CD8-positive, alpha-beta memory T cell (primary cell): ENCODE data around the gene C1orf226. TPM values are rescaled to one million over a fixed set of nuclear protein-coding genes. Genes with fewer than 3 reads are reported as not detected.
A peak's percentile ranks its signal among the peaks of the same experiment; 100 is the strongest.

Source experiments
- CTCF ChIA-PET: fragments of 350-600 bp; sonication (Branson Sonifier 250); formaldehyde crosslinking; loops from one replicate; lab custom pipeline; 2021; ENCODE audit warnings: antibody characterized with exemption; lab: Charles Lee
- POLR2A ChIA-PET: fragments of 350-600 bp; sonication (Branson Sonifier 250); formaldehyde crosslinking; loops from one replicate; lab custom pipeline; 2021; ENCODE audit warnings: antibody characterized with exemption; lab: Charles Lee
- DNase-seq, 5 donors: peaks; one replicate each; pipeline versions ENCODE4 v3.0.0 to v3.0.0-alpha.2; 2020 to 2022; ENCODE audit warnings: mixed read lengths in 1 of 5
- H3K27ac ChIP-seq: one replicate; pipeline ENCODE4 v1.7.0; 2013; ENCODE audit warnings: low read depth, mild to moderate bottlenecking, low read length, moderate library complexity
- H3K27me3 ChIP-seq: 2 replicates; pipeline ENCODE4 v1.7.0; 2013; ENCODE audit warnings: low read length, mild to moderate bottlenecking; ENCODE audit not compliant: insufficient read depth, poor library complexity, severe bottlenecking
- H3K36me3 ChIP-seq: 2 replicates; pipeline ENCODE4 v1.7.0; 2013; ENCODE audit warnings: mild to moderate bottlenecking, low read length, moderate library complexity; ENCODE audit not compliant: insufficient read depth
- H3K4me1 ChIP-seq: 2 replicates; pipeline ENCODE4 v1.7.0; 2013; ENCODE audit warnings: mild to moderate bottlenecking, low read length, moderate library complexity; ENCODE audit not compliant: insufficient read depth
- H3K4me3 ChIP-seq: 2 replicates; pipeline ENCODE4 v1.7.0; 2013; ENCODE audit warnings: mild to moderate bottlenecking, low read length
- H3K9me3 ChIP-seq: 2 replicates; pipeline ENCODE4 v1.7.0; 2013; ENCODE audit warnings: mild to moderate bottlenecking, low read length
- H3K27ac Mint-ChIP-seq, 8 donors: one replicate each; pipeline ENCODE4 v1.8.0; 2020 to 2021; ENCODE audit warnings: mixed read lengths in 8 of 8, mild to moderate bottlenecking in 6 of 8, inconsistent platforms in 3 of 8, moderate library complexity in 3 of 8
- H3K27me3 Mint-ChIP-seq, 2 donors: one replicate each; pipeline ENCODE4 v1.8.0; 2020 to 2021; ENCODE audit warnings: mixed read lengths in 2 of 2, mild to moderate bottlenecking in 1 of 2, moderate library complexity in 1 of 2
- H3K36me3 Mint-ChIP-seq, 3 donors: one replicate each; pipeline ENCODE4 v1.8.0; 2020 to 2021; ENCODE audit warnings: mixed read lengths in 3 of 3, inconsistent platforms in 1 of 3, mild to moderate bottlenecking in 1 of 3
- H3K4me1 Mint-ChIP-seq, 3 donors: one replicate each; pipeline ENCODE4 v1.8.0; 2020 to 2021; ENCODE audit warnings: mixed read lengths in 3 of 3, inconsistent platforms in 1 of 3, mild to moderate bottlenecking in 1 of 3
- H3K4me3 Mint-ChIP-seq, 7 donors: one replicate each; pipeline ENCODE4 v1.8.0; 2020 to 2021; ENCODE audit warnings: mixed read lengths in 7 of 7, mild to moderate bottlenecking in 6 of 7, moderate library complexity in 4 of 7, inconsistent platforms in 2 of 7
- H3K9me3 Mint-ChIP-seq, 5 donors: one replicate each; pipeline ENCODE4 v1.8.0; 2020 to 2022; ENCODE audit warnings: mixed read lengths in 5 of 5, mild to moderate bottlenecking in 3 of 5, moderate library complexity in 2 of 5, inconsistent platforms in 1 of 5
- polyA plus RNA-seq: library from polyadenylated mRNA; unstranded; fragments of 300-500 nt; fragmentation: Illumina TruSeq; gene quantifications from one replicate; pipeline ENCODE4 v1.2.3, GENCODE V29; 2021
- total RNA-seq, 2 experiments: library from RNA; stranded (reverse); gene quantifications; one replicate each; pipeline ENCODE4 v1.2.3, GENCODE V29; 2021

The C1orf226 gene
- total and polyA plus RNA-seq, 3 experiments from 2014 or later = 0.04 TPM; not detected in 2

DNA sequence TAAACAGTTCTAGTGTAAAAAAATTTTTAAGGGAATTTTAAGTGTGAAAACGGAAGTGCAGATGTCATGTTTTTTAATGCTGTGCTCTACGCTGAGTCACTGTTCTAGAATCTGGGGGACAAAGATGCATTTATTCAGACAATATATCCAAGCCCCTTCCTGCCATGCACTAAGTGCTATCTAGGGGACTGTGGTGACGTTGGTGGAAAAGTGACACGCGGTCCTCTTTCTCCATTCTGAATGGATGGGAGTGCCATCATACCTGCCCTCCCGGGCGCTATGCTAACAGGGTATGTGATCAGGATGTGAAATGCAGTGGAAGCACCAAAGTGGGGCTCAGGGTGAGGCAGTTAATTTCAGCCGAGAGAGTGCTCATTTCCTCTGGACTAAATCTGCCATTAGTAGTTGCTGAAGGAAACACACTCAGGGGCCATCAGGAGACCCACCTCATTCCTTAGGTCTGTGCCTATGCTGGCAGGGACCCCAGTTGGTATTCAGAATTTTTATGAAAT, 6.6 kb downstream of the C1orf226 start:
- ChIA-PET CTCF (no interaction called here), POLR2A (no interaction called here)
- Histone ChIP-seq H3K9me3 (no peaks in the 10 kb centered on the region), H3K36me3 (no peaks in the 10 kb centered on the region), H3K4me3 (no peak overlapping the region), H3K27ac (no peak overlapping the region), H3K27me3 (no peaks in the 10 kb centered on the region), H3K4me1 (no peaks in the 10 kb centered on the region)
- H3K27me3 Mint-ChIP-seq = peaks cover 16 to 30% of the 10 kb centered on the region in 2 donors
- no peak overlapping the region for H3K4me3 Mint-ChIP-seq
- H3K36me3 Mint-ChIP-seq = no peaks in the 10 kb centered on the region
- no peak overlapping the region for H3K27ac Mint-ChIP-seq
- H3K9me3 Mint-ChIP-seq = no peaks in the 10 kb centered on the region
- DNase-seq = no peak
- H3K4me1 Mint-ChIP-seq = peaks cover 3 to 7% (median 4%) of the 10 kb centered on the region in 3 donors

DNA sequence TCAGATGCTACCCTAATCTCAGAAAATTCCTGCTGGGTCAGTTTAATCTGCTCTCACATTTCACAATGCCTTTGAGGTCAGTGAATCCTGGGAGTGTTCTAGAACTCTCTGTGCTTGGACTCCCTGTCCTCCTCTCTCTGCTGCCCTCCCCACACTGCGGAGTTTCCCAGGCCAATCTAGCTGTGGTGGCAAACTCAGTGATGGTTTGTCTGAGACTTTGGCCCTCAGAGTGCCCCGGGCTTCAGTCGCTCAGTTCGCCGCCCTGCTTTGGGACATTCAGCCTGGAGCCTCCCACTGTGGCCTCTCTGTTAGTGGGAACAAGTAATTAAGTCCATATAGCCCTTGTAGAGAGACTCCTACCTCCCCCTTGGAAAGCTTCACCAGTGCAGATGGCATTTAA, 7.1 kb downstream of the C1orf226 start:
- H3K36me3 Mint-ChIP-seq = no peaks in the 10 kb centered on the region
- no peak for DNase-seq
- H3K4me3 Mint-ChIP-seq = no peak overlapping the region
- no peak overlapping the region for H3K27ac Mint-ChIP-seq
- Histone ChIP-seq H3K27ac (no peak overlapping the region), H3K9me3 (no peaks in the 10 kb centered on the region), H3K27me3 (no peaks in the 10 kb centered on the region), H3K4me1 (no peaks in the 10 kb centered on the region), H3K36me3 (no peaks in the 10 kb centered on the region), H3K4me3 (no peak overlapping the region)
- CTCF ChIA-PET = no interaction called here
- no peaks in the 10 kb centered on the region for H3K9me3 Mint-ChIP-seq
- H3K27me3 Mint-ChIP-seq = peaks cover 16 to 30% of the 10 kb centered on the region in 2 donors
- H3K4me1 Mint-ChIP-seq = peaks cover 3 to 7% (median 4%) of the 10 kb centered on the region in 3 donors
- POLR2A ChIA-PET = no interaction called here

DNA sequence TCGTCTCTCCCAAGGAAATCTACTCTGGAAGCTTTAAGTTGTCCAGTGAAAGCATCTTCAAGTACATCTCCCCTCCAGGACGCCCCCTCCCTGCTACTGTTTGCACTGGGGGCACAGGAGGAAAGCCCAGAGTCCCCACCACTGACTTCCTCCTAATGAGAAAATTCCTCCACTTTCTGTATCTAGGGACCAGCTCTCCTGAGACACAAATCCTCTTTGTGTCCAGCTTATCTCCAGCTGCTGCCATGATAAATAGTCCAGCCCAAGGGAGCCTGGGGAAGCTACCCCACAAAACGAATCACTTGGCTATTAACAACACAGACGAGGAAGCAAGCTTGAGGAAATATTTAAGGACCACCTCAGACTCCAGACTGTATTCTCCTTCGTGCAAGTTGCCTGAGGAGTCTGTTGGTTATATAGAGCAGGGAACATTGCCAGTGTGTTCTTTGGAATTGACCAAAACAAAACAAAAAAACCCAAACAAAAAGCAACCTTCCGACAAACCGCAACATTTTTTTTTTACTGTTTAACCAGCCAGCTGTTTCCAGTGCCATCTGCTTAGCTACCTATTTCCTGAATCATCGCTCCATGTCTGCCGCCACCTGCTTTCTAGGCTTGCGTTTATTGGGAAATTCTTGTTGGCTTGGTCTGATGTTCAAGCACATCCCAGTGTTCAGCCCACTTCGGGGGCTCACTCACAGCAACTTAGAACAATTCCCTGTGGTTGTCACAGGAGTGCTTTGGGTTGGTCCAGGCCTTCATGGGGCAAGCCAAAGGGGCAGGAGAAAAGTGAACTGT, 7.7 kb downstream of the C1orf226 start:
- no peak for DNase-seq
- H3K27ac Mint-ChIP-seq = peak overlapping the region in 1 of 8 donors; percentile 59
- ChIA-PET POLR2A (no interaction called here), CTCF (interaction anchor here (0.9 to 1.4 kb wide), 2 partner anchors 33 to 333 kb away, joined by 3 read pairs; no protein-coding TSS in a partner anchor)
- H3K4me1 ChIP-seq = no peaks in the 10 kb centered on the region
- no peaks in the 10 kb centered on the region for H3K9me3 ChIP-seq
- no peak overlapping the region for H3K4me3 ChIP-seq
- H3K27ac ChIP-seq = no peak overlapping the region
- H3K4me3 Mint-ChIP-seq = no peak overlapping the region
- no peaks in the 10 kb centered on the region for H3K27me3 ChIP-seq
- H3K36me3 Mint-ChIP-seq = no peaks in the 10 kb centered on the region
- H3K36me3 ChIP-seq = no peaks in the 10 kb centered on the region
- H3K4me1 Mint-ChIP-seq = peaks cover 3 to 7% (median 4%) of the 10 kb centered on the region in 3 donors
- H3K9me3 Mint-ChIP-seq = no peaks in the 10 kb centered on the region
- H3K27me3 Mint-ChIP-seq = peaks cover 14 to 30% of the 10 kb centered on the region in 2 donors

DNA sequence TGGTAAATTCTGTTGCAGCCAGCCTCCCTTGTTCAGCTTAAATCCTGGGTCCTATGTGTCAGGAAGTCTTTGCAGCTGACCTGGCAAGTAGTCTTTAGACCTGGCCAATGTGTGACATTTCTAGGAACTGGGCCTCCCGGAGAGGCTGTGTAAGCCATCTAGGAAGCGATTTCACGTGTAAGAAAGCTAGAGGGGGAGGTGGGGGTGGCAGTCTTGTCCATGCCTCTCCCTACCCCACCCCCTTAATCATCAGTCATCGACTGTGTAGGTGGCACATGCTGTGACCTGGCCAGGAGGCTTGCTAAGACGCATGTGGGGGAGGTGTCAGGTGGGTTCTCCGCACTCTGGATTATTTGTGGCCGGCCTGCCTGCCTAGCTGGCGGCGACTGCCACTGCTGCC, 8.4 kb downstream of the C1orf226 start:
- Mint-ChIP-seq H3K27ac (no peak overlapping the region), H3K4me1 (peaks cover 3 to 7% (median 4%) of the 10 kb centered on the region in 3 donors), H3K36me3 (no peaks in the 10 kb centered on the region), H3K4me3 (no peak overlapping the region), H3K27me3 (peaks cover 14 to 30% of the 10 kb centered on the region in 2 donors), H3K9me3 (no peaks in the 10 kb centered on the region)
- no peaks in the 10 kb centered on the region for H3K4me1 ChIP-seq
- no peaks in the 10 kb centered on the region for H3K27me3 ChIP-seq
- H3K9me3 ChIP-seq = no peaks in the 10 kb centered on the region
- no peak for DNase-seq
- CTCF ChIA-PET = interaction anchor here (0.9 to 1.4 kb wide), 2 partner anchors 33 to 334 kb away, joined by 3 read pairs; no protein-coding TSS in a partner anchor
- H3K36me3 ChIP-seq = no peaks in the 10 kb centered on the region
- POLR2A ChIA-PET = no interaction called here
- no peak overlapping the region for H3K27ac ChIP-seq
- no peak overlapping the region for H3K4me3 ChIP-seq

DNA sequence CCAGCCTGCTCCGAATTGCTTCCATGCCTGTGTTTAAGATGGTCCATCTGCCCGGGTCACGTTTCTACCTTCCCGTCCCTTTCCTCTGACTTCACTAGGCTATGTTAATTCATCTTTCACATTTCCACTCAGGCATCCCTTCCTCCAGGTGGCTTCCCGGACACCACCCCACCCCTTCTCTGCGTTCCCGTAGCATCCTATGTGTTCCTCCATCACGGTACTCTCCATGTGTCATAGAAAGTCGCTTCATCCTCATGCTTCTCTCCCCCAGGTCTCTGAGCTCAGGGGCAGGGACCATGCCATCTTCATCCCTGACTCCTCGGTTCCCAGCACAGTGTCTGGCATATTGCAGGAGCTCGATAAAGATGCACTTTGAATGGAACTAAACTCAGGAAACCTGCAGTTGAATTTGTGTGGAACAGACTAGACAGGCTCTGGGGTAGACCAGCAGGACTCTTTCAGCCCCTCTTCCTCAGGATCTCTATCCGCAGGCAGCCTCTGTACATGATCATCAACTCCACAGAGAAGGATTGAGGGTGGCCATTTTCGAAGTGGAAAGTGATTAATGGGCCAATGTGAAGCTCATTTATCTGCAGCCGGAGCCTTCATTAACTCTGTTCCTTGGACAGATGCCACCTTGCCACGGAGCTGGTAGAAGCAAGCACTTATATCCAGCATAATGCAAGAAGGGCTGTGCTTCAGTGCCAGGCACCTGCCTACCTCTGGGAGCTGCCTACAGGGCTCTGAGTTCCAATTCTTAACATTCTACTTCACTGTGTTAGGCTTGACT, 9.1 kb downstream of the C1orf226 start:
- Histone ChIP-seq H3K4me1 (no peaks in the 10 kb centered on the region), H3K27me3 (no peaks in the 10 kb centered on the region), H3K9me3 (no peaks in the 10 kb centered on the region), H3K4me3 (no peak overlapping the region), H3K27ac (no peak overlapping the region), H3K36me3 (no peaks in the 10 kb centered on the region)
- Mint-ChIP-seq H3K4me1 (peaks cover 3 to 7% (median 4%) of the 10 kb centered on the region in 3 donors), H3K4me3 (no peak overlapping the region), H3K9me3 (no peaks in the 10 kb centered on the region), H3K27me3 (peaks cover 14 to 30% of the 10 kb centered on the region in 2 donors), H3K27ac (peak overlapping the region in 1 of 8 donors; percentile 59), H3K36me3 (no peaks in the 10 kb centered on the region)
- ChIA-PET POLR2A (no interaction called here), CTCF (interaction anchor here (0.9 to 1.8 kb wide), 3 partner anchors 34 to 335 kb away, joined by 3 to 6 read pairs (median 3); no protein-coding TSS in a partner anchor)
- no peak for DNase-seq

DNA sequence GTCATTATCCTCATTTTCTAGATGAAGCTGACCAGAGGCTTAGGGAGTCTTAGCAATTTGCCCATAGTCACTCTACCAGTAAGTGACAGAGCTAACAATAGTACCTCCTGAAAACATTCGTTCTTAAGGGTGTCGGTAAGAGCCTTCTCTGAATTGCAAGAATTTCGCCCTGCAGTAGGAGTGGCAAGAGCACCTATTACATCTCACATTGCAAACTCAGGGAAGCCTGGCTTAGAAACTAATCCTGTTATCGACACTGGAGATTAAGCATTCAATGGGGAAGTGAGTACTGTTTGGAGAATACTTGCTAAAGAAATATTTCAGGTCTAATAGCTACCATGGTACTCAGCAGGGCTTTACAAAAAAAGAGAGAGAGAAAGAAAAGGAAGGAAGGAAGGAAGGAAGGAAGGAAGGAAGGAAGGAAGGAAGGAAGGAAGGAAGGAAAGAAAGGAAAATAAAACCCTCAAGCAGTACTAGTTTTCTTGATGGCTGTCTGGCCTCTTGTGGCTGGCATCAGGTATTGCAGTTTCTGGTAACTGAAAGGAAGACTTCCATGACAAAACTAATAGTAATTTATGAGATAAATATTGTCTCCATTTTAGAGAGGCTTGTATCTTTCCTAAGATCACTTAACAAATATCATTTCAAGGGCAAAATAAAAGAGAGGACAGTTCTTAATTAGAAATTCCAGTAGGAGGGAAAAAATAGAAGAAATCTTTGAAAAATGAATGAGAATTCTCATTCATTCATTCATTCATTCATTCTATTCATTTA, 10.4 kb downstream of the C1orf226 start:
- Histone ChIP-seq H3K27me3 (peaks cover 4% of the 10 kb centered on the region), H3K4me3 (no peak overlapping the region), H3K36me3 (no peaks in the 10 kb centered on the region), H3K9me3 (no peaks in the 10 kb centered on the region), H3K27ac (no peak overlapping the region), H3K4me1 (no peaks in the 10 kb centered on the region)
- Mint-ChIP-seq H3K27ac (no peak overlapping the region), H3K9me3 (no peaks in the 10 kb centered on the region), H3K4me1 (peaks cover 3 to 7% (median 4%) of the 10 kb centered on the region in 3 donors), H3K36me3 (no peaks in the 10 kb centered on the region), H3K27me3 (peaks cover 18 to 31% of the 10 kb centered on the region in 2 donors), H3K4me3 (no peak overlapping the region)
- peak in 1 of 5 donors; percentile 2 for DNase-seq
- CTCF ChIA-PET = interaction anchor here (0.6 to 1.8 kb wide), 3 partner anchors 8 to 336 kb away, joined by 3 to 6 read pairs (median 3); no protein-coding TSS in a partner anchor
- POLR2A ChIA-PET = no interaction called here

DNA sequence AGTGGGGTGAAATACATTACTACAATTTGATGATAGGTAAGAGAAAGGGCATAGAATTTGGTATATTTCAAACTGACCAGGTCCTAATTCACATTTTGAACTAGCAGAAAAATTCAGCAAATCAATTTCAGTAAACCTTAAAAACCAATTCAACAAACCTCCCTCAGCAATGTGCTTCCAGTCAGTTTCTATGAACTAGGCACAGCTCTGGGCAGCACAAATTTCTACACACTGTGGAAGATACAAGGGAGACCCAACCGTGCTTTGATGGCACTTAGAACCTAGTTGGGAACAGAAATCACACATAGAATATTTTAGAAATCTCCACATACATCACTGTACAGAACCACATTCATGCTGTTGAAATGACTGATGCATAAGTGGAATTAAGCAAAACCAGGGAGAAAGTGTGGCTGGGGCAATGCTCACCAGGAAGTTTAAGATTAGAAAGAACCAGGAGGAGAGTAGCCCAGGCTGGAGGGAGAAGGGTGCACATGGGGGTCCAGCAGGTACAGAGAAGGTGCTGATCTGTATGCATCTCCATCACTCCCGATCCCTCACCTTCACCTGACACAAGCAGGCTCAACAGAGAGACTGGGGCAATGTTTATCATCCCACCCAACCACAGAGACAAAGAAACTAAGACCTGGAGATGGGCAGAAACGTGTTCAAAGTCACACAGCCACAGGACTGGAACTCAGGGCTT, 14.8 kb downstream of the C1orf226 start:
- H3K27me3 ChIP-seq = peaks cover 4% of the 10 kb centered on the region
- Mint-ChIP-seq H3K27ac (no peak overlapping the region), H3K4me3 (no peak overlapping the region), H3K27me3 (peaks cover 13 to 37% of the 10 kb centered on the region in 2 donors), H3K9me3 (no peaks in the 10 kb centered on the region), H3K36me3 (no peaks in the 10 kb centered on the region), H3K4me1 (peaks cover 0 to 4% (median 0%) of the 10 kb centered on the region in 3 donors)
- no peaks in the 10 kb centered on the region for H3K4me1 ChIP-seq
- no peaks in the 10 kb centered on the region for H3K9me3 ChIP-seq
- no peak overlapping the region for H3K4me3 ChIP-seq
- no peak for DNase-seq
- ChIA-PET CTCF (no interaction called here), POLR2A (no interaction called here)
- H3K27ac ChIP-seq = no peak overlapping the region
- H3K36me3 ChIP-seq = no peaks in the 10 kb centered on the region
